GM12878 (cell line): ENCODE data around the gene GCNT3. TPM values are rescaled to one million over a fixed set of nuclear protein-coding genes. Genes with fewer than 3 reads are reported as not detected.

ENCODE experiments used
- ATAC-seq: fragments of 200-7000 bp; cut with Tn5 transposase; 3 replicates; pipeline ENCODE4 v1.9.1; 2020; ENCODE audit warnings: mild to moderate bottlenecking, moderate library complexity
- Bru-seq: library from RNA; stranded (reverse); fragments of 400-500 nt; gene quantifications from one replicate; lab custom pipeline; 2021; lab: Mats Ljungman, UMichigan
- BruChase-seq, 2 experiments: library from RNA; stranded (reverse); fragments of 400-500 nt; gene quantifications; one replicate each; lab custom pipeline; 2021; lab: Mats Ljungman, UMichigan
- BruUV-seq: library from RNA; stranded (reverse); fragments of 400-500 nt; replicated peaks from 2 replicates; lab custom pipeline; 2021; lab: Mats Ljungman, UMichigan
- CTCF ChIA-PET: fragments of 300-600 bp; sonication (Branson Sonifier 250); formaldehyde crosslinking; extraction: SDS; loops from one replicate; lab custom pipeline; 2021; ENCODE audit warnings: inconsistent platforms; lab: Yijun Ruan, JAX
- POLR2A ChIA-PET: fragments of 350-600 bp; formaldehyde crosslinking; extraction: SDS; loops from one replicate; lab custom pipeline; 2021; ENCODE audit warnings: inconsistent platforms; lab: Charles Lee
- RAD21 ChIA-PET: fragments of 300-600 bp; sonication (Branson Sonifier 250); formaldehyde crosslinking; loops from one replicate; lab custom pipeline; 2023; ENCODE audit warnings: antibody characterized with exemption; ENCODE audit not compliant: unreplicated experiment; lab: Charles Lee
- SMC1A ChIA-PET: fragments of 300-600 bp; sonication (Branson Sonifier 250); formaldehyde crosslinking; loops from one replicate; lab custom pipeline; 2023; ENCODE audit not compliant: unreplicated experiment, uncharacterized antibody; lab: Charles Lee
- DNase-seq: peaks from one replicate; pipeline ENCODE4 v3.0.0-alpha.2; 2011; ENCODE audit warnings: low read depth, low spot score
- FAIRE-seq: peaks from 3 replicates; lab custom pipeline; 2011; peaks lifted over from hg19 to GRCh38; lab: Jason Lieb, UNC
- H2AFZ ChIP-seq: 2 replicates; pipeline ENCODE4 v1.6.0; 2011; ENCODE audit warnings: low read depth, low read length, control low read depth; ENCODE audit not compliant: control insufficient read depth
- H3K27ac ChIP-seq: 2 replicates; pipeline ENCODE4 v1.5.1; 2011; ENCODE audit warnings: control low read depth; ENCODE audit not compliant: control insufficient read depth, insufficient read depth
- H3K27me3 ChIP-seq, 2 experiments: replicated peaks in 1 of 2; 2 replicates each; pipeline versions ENCODE4 v1.6.0 to v1.6.1; 2011; ENCODE audit warnings: low read length in 1 of 2; ENCODE audit not compliant: control insufficient read depth in 2 of 2, insufficient read depth in 2 of 2
- H3K36me3 ChIP-seq, 2 experiments: 2 replicates each; pipeline ENCODE4 v1.5.1; 2011; ENCODE audit warnings: low read length in 1 of 2; ENCODE audit not compliant: control insufficient read depth in 2 of 2, insufficient read depth in 2 of 2
- H3K4me1 ChIP-seq: 2 replicates; pipeline ENCODE4 v1.6.1; 2011; ENCODE audit warnings: mild to moderate bottlenecking, low read length, moderate library complexity, mixed read lengths; ENCODE audit not compliant: control insufficient read depth, insufficient read depth
- H3K4me2 ChIP-seq: 2 replicates; pipeline ENCODE4 v1.6.0; 2011; ENCODE audit warnings: control low read depth; ENCODE audit not compliant: control insufficient read depth, insufficient read depth
- H3K4me3 ChIP-seq: fragments of 200-600 bp; sonication (generic); 2 replicates; pipeline ENCODE4 v1.5.1; 2016
- H3K79me2 ChIP-seq: 2 replicates; pipeline ENCODE4 v1.6.0; 2011; ENCODE audit warnings: low read length; ENCODE audit not compliant: control insufficient read depth, insufficient read depth
- H3K9ac ChIP-seq: 2 replicates; pipeline ENCODE4 v1.8.0; 2011; ENCODE audit warnings: low read length, control low read depth, mixed read lengths; ENCODE audit not compliant: control insufficient read depth, insufficient read depth
- H3K9me3 ChIP-seq: replicated peaks from 3 replicates; pipeline ENCODE4 v1.5.1; 2011; ENCODE audit warnings: mild to moderate bottlenecking, low read length; ENCODE audit not compliant: control insufficient read depth, insufficient read depth
- H4K20me1 ChIP-seq: 2 replicates; pipeline ENCODE4 v1.6.0; 2011; ENCODE audit not compliant: control insufficient read depth, insufficient read depth
- SREBF2 ChIP-seq: IDR thresholded peaks from 2 replicates; pipeline ENCODE4 v1.6.1; 2012; ENCODE audit warnings: mild to moderate bottlenecking, low read length
- WGBS: methylation state at CpG from one replicate; pipeline ENCODE4 v1.1.6; 2016; ENCODE audit warnings: low lambda C conversion rate; ENCODE audit not compliant: insufficient replicate concordance, insufficient coverage; ENCODE audit errors: missing lambda C conversion rate; 5-methylcytosine and 5-hydroxymethylcytosine counted together
- in situ Hi-C: fragments of 300-500 bp; cut with MboI; formaldehyde crosslinking; loops from 9 replicates; pipeline ENCODE4 v1.14.3; 2018; ENCODE audit warnings: mixed read lengths
- intact Hi-C: fragments of 100-400 bp; cut with micrococcal nuclease; formaldehyde crosslinking; loops from one replicate; pipeline ENCODE4 v1.14.2; 2022; ENCODE audit not compliant: unreplicated experiment
- long read RNA-seq, 2 experiments: library from polyadenylated mRNA; unstranded; transcript quantifications; one replicate each; pipeline ENCODE4 v2.0.0, GENCODE V29; 2019 to 2020
- polyA minus RNA-seq, 3 experiments: library from RNA; depleted of rRNA, polyadenylated mRNA; stranded (reverse); fragments of >200 nt; gene quantifications; 2 replicates each; pipeline ENCODE4 v1.2.3, GENCODE V29; 2011
- polyA plus RNA-seq, 11 experiments: library from polyadenylated mRNA; depleted of rRNA in 4 of 11; unstranded in 6 of 11; stranded (reverse) in 5 of 11; fragments of >200 nt; fragmentation: Nextera tagmentation in 4 of 11; fragmentation: Illumina TruSeq in 1 of 11; extraction: Ambion mirVana in 4 of 11; extraction: Trizol in 1 of 11; gene quantifications; 1 replicate in 1 of 11; 2 replicates in 10 of 11; pipeline versions ENCODE4 v1.2.1 to v1.2.3, GENCODE V29; 2011 to 2016; ENCODE audit warnings: inconsistent platforms in 2 of 11, missing spikeins in 2 of 11, low read depth in 1 of 11
- total RNA-seq, 4 experiments: library from RNA; depleted of rRNA in 3 of 4; stranded (reverse); fragments of >200 nt in 3 of 4; fragmentation: Illumina TruSeq in 1 of 4; extraction: Trizol in 1 of 4; gene quantifications; 2 replicates each; pipeline versions ENCODE4 v1.2.1 to v1.2.3, GENCODE V29; 2013 to 2021

GCNT3 gene, protein sequence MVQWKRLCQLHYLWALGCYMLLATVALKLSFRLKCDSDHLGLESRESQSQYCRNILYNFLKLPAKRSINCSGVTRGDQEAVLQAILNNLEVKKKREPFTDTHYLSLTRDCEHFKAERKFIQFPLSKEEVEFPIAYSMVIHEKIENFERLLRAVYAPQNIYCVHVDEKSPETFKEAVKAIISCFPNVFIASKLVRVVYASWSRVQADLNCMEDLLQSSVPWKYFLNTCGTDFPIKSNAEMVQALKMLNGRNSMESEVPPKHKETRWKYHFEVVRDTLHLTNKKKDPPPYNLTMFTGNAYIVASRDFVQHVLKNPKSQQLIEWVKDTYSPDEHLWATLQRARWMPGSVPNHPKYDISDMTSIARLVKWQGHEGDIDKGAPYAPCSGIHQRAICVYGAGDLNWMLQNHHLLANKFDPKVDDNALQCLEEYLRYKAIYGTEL
- total RNA-seq (2013; cell fraction: nucleolus; rRNA removed): not detected in 2 replicates
- 0.05 and 0.34 TPM in 2 replicates for total RNA-seq (2014; rRNA removed)
- 0.04 and 0.23 TPM in 2 replicates for total RNA-seq (2014; rRNA removed; fragmentation: Illumina TruSeq; extraction: Trizol)
- total RNA-seq (2021): 0.11 and 0.31 TPM in 2 replicates
- polyA plus RNA-seq (2011; ENCODE audit: low read depth): not detected
- 0.53 and 0.55 TPM in 2 replicates for polyA plus RNA-seq (2011; rRNA removed)
- polyA plus RNA-seq (2011; cell fraction: cytosol; rRNA removed): 0.28 and 0.51 TPM in 2 replicates
- polyA plus RNA-seq (2011; cell fraction: nucleus; rRNA removed): 0.15 and 0.27 TPM in 2 replicates
- 0.08 and 0.21 TPM in 2 replicates for polyA plus RNA-seq (2012)
- 0.12 TPM in 1 of 2 replicates, not detected in the other for polyA plus RNA-seq (2014; fragmentation: Illumina TruSeq; extraction: Trizol)
- under 1 TPM in 1 of 2 experiments, not detected in 1; 0.38 TPM for polyA plus RNA-seq (2014; fragmentation: Nextera tagmentation; extraction: Ambion mirVana)
- 0.03 and 0.05 TPM in 2 replicates for polyA plus RNA-seq (2014; rRNA removed)
- under 1 TPM in 1 of 2 experiments, not detected in 1; 0.20 TPM for polyA plus RNA-seq (2016; fragmentation: Nextera tagmentation; extraction: Ambion mirVana)
- 0.36 and 0.73 TPM in 2 replicates for polyA minus RNA-seq (2011; rRNA and poly(A)+ RNA removed)
- polyA minus RNA-seq (2011; cell fraction: cytosol; rRNA and poly(A)+ RNA removed): not detected in 2 replicates
- polyA minus RNA-seq (2011; cell fraction: nucleus; rRNA and poly(A)+ RNA removed): 0.48 and 0.60 TPM in 2 replicates
- percentile 29 among the genes with signal in this experiment for Bru-seq, nascent RNA
- percentile 22 among the genes with signal in this experiment for BruChase-seq, experiment 1, labeled RNA remaining after a 6-hour chase
- percentile 36 among the genes with signal in this experiment for BruChase-seq, experiment 2, labeled RNA remaining after a 2-hour chase
- long read RNA-seq, experiment 1: 0 reads
- long read RNA-seq, experiment 2, full-length matches to known transcripts: 4 of 4 reads
- long read RNA-seq, experiment 2, partial matches to known transcripts: 0 of 4 reads
- long read RNA-seq, experiment 2, other reads (novel, unspliced or antisense): 0 of 4 reads

DNA sequence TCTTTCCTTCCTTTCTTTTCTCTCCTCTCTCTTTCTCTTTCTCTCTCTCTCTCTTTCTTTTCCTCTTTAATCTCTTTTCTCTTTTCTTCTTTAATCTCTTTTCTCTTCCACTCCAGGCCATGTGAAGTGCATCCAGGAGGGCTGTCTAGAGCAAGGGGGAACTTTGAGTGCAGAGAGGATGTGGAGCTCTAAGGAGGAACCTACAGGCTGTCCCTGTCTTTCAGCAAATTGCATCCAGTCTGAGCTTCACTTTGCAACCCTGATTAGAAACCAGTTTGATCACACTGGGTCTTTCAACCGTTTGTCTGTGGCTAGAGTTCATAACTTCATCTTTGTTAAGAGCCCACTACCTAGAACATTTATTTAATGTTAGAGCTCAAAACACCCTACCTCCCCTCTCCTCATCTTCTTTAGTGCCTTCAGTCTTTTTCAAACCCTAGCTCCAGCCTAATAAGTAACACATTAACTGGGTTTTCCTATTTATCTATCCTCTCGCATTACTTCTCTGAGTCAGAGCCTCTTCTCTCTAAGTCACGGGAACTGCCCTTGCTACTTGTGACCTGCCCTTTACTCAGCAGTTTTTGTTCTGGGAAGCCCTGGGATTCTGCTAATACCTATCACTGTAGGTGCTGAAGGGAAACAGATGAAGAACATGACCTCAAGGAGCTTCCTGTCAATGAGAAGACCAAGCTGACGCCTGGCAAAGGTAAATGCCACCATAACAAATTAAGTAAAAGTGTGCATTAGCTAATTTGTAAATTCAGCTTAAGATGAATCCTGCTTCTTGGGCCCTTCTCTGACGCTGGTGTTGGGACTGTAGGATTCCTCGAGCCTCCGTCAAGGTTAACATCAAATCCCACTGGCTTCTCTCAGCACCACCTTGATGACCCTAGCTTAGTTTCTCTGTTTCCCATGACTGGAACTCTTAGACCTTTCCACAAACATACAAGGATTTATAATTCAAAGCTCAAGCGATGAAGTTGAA lies at the start of gene GCNT3:
TSS of gene GCNT3 (plus strand) at position 508 of the 985 bp plus-strand sequence. CDS start 6,456 bp downstream, outside the sequence.
- Histone ChIP-seq H2AFZ (no peak within 1 kb of the TSS), H3K9me3 (peaks cover 3% of the 10 kb centered on the region; the same call in 2 of the 3 replicates), H3K27ac (no peak within 1 kb of the TSS), H3K79me2 (no peaks in the 10 kb centered on the region), H3K27me3 (no peaks in the 10 kb centered on the region), H4K20me1 (no peaks in the 10 kb centered on the region), H3K4me2 (no peak within 1 kb of the TSS), H3K36me3 (no peaks in the 10 kb centered on the region), H3K4me1 (peaks cover 5% of the 10 kb centered on the region; the same call in 1 of the 2 replicates), H3K4me3 (no peak within 1 kb of the TSS), H3K9ac (no peak within 1 kb of the TSS)
- intact Hi-C loops: no loop called here
- BruUV-seq: no TSS peak
- TF ChIP-seq SREBF2: no peak
- ChIA-PET SMC1A (interaction anchor here (0.6 to 1.8 kb wide), 6 partner anchors 12 to 79 kb away, joined by 3 to 6 read pairs (median 4); no protein-coding TSS in a partner anchor), RAD21 (no interaction called here), CTCF (interaction anchor here (0.6 to 3.8 kb wide), 5 partner anchors 18 to 715 kb away, joined by 3 to 18 read pairs (median 3); no protein-coding TSS in a partner anchor), POLR2A (no interaction called here)
- DNase-seq: no peak
- ATAC-seq: no peak
- WGBS: 33% methylated on average over 8 of the region's 8 CpGs
- in situ Hi-C loops: no loop called here
- no peak for FAIRE-seq
